Endothelial cell of umbilical vein (primary cell): Measurements from ENCODE around the gene CBS.

ENCODE experiments used
- CTCF ChIP-seq, 2 donors: IDR thresholded peaks; 1 replicate in 1 of 2; 2 replicates in 1 of 2; pipeline ENCODE4 v1.5.1; 2011; ENCODE audit warnings: low read length in 2 of 2, mild to moderate bottlenecking in 2 of 2, moderate library complexity in 2 of 2, control low read depth in 1 of 2, inconsistent platforms in 1 of 2, low read depth in 1 of 2; ENCODE audit not compliant: insufficient read depth in 1 of 2; ENCODE audit errors: extremely low read depth in 1 of 2
- EZH2 ChIP-seq: IDR thresholded peaks from 2 replicates; pipeline ENCODE4 v1.6.1; 2012; ENCODE audit warnings: borderline replicate concordance, low read depth, mild to moderate bottlenecking, moderate library complexity, low read length, inconsistent platforms; ENCODE audit not compliant: severe bottlenecking
- MAX ChIP-seq: IDR thresholded peaks from 2 replicates; pipeline ENCODE4 v1.6.1; 2011; ENCODE audit not compliant: insufficient read depth, insufficient read length
- POLR2A ChIP-seq: IDR thresholded peaks from 2 replicates; pipeline ENCODE4 v1.6.1; 2012; ENCODE audit warnings: low read depth, mild to moderate bottlenecking, control low read depth, low read length
- POLR2AphosphoS5 ChIP-seq: IDR thresholded peaks from 2 replicates; pipeline ENCODE4 v1.6.1; 2012; ENCODE audit warnings: low read depth, mild to moderate bottlenecking, control low read depth, low read length, moderate library complexity; ENCODE audit not compliant: insufficient read depth

- TF ChIP-seq CTCF (IDR thresholded peaks at IDR 0.05; ENCODE audit: extremely low read depth in 1 of 2, insufficient read depth in 1 of 2, low read depth in 1 of 2, low read length in 2 of 2) (no peak), EZH2 (no peak), POLR2A (no peak), POLR2AphosphoS5 (no peak), MAX (no peak)
Measured at GRCh38 chr21:43020771-43021170, 54.9 kb downstream of the CBS start.
